GM18907 (cell line): Measurements from ENCODE around the gene CCDC88A.
"Not testable (repeated sequence)": the region's sequence is repeated elsewhere in the genome, so short reads cannot be mapped to it uniquely, and the experiment has no call there.

Experiments used
- ATAC-seq: cut with Tn5 transposase; IDR thresholded peaks from one replicate; pipeline ENCODE4 v1.9.1; 2021; ENCODE audit warnings: mild to moderate bottlenecking, moderate library complexity; ENCODE audit not compliant: unreplicated experiment

Gene CCDC88A

DNA sequence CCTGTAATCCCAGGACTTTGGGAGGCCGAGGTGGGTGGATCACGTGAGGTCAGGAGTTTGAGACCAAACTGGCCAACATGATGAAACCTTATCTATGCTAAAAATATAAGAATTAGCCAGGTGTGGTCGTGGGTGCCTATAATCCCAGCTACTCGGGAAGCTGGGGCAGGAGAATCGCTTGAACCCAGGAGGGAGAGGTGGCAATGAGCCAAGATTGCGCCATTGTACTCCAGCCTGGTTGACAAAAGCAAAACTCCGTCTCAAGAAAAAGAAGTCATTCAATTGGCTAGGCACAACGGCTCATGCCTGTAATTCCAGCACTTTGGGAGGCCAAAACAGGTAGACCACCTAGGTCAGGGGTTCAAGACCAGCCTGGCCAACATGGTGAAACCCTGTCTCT, 178.1 kb downstream of the CCDC88A start:
- not testable (repeated sequence) for ATAC-seq

- no peak for ATAC-seq
Measured at GRCh38 chr2:55239656-55240222, 179.9 kb downstream of the CCDC88A start.
